H54 (cell line): ENCODE data around the gene AMIGO2.
"Not testable (repeated sequence)": the region's sequence is repeated elsewhere in the genome, so short reads cannot be mapped to it uniquely, and the experiment has no call there.

ENCODE experiments used
- DNase-seq: peaks from one replicate; pipeline ENCODE4 v3.0.0; 2011; ENCODE audit warnings: low spot score, mixed read lengths; ENCODE audit not compliant: insufficient read length
- FAIRE-seq: peaks from 3 replicates; lab custom pipeline; 2011; peaks lifted over from hg19 to GRCh38; lab: Jason Lieb, UNC
- POLR2A ChIP-seq: IDR thresholded peaks from 2 replicates; pipeline ENCODE4 v1.6.1; 2011; ENCODE audit warnings: low read depth, mild to moderate bottlenecking, low read length

Gene AMIGO2, protein sequence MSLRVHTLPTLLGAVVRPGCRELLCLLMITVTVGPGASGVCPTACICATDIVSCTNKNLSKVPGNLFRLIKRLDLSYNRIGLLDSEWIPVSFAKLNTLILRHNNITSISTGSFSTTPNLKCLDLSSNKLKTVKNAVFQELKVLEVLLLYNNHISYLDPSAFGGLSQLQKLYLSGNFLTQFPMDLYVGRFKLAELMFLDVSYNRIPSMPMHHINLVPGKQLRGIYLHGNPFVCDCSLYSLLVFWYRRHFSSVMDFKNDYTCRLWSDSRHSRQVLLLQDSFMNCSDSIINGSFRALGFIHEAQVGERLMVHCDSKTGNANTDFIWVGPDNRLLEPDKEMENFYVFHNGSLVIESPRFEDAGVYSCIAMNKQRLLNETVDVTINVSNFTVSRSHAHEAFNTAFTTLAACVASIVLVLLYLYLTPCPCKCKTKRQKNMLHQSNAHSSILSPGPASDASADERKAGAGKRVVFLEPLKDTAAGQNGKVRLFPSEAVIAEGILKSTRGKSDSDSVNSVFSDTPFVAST

GRCh38 chr12:47079468-47079980 is at the start of gene AMIGO2, which contains the start of gene PCED1B:
Gene AMIGO2 (minus strand): TSS chr12:47079959. CDS start chr12:47079002, 957 bp downstream.
Gene PCED1B (plus strand): TSS chr12:47079621. CDS start chr12:47235064, 155,443 bp downstream.
- FAIRE-seq, result no peak
- DNase-seq, result no peak
- no peak for TF ChIP-seq POLR2A

DNA sequence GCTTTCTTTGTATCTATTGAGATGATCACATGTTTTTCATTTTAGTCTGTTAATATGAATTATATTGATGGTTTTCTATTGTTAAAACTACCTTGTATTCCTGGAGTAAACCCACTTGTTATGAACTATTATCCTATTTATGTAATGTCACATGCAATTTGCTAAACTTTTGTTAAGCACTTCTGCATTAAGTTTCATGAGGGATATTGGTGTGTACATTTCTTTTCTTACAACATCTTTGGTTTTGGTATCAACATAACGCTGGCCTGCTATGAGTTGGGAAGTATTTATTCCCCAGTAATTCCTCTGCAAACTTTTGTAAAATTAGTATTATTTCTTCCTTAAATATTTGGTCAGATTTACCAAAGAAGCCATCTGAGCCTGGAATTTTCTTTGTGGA is 46.5 kb upstream of the AMIGO2 start:
- TF ChIP-seq POLR2A, result no peak
- DNase-seq, result no peak
- FAIRE-seq, result no peak

GRCh38 chr12:47124451-47124850 is 44.7 kb upstream of the AMIGO2 start:
- TF ChIP-seq POLR2A, result no peak
- DNase-seq (no peak), FAIRE-seq (peak; percentile 30)

GRCh38 chr12:47123730-47124129 is 44.0 kb upstream of the AMIGO2 start:
- no peak for DNase-seq
- no peak for FAIRE-seq
- no peak for TF ChIP-seq POLR2A

DNA sequence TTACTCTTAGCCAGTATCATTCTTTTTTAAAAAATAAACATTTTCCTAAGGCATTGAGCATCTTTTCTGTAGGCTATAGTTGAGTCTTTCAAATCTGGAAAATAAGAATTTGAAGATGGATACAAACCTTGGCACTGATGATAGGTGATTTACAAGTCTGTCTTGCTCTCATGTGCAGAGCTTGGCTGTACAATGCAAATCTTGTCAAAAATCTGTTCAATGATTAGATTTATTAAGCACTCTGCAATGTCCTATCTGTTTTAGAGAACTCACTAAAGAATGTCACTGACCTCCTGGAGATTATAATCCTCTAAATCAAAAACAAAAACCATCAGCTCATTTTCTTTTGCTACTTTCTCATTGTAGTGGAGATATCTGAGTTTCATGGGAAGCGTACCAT is 42.8 kb upstream of the AMIGO2 start:
- no peak for TF ChIP-seq POLR2A
- DNase-seq (no peak), FAIRE-seq (peak; percentile 84)

GRCh38 chr12:47121146-47121545 is 41.4 kb upstream of the AMIGO2 start:
- FAIRE-seq (peak; percentile 94), DNase-seq (peak; percentile 7)
- no peak for TF ChIP-seq POLR2A

DNA sequence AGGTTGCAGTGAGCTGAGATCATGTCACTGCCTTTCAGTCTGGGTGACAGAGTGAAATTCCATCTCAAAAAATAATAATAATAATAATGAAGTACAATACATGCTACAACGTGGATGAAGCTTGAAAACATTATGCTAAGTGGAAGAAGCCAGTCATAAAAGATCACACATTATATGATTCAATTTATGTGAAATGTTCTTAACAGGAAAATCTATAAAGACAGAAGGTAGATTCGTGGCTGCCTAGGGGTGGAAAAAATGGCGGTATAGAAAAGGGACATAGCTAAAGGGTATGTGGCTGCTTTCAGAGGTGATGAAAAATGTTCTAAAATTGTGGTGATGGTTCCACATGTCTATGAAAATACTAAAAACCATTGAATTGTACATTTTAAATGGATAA is 41.0 kb upstream of the AMIGO2 start:
- peak; percentile 41 for FAIRE-seq
- TF ChIP-seq POLR2A, result no peak
- no peak for DNase-seq

- DNase-seq, FAIRE-seq: not testable (repeated sequence)
These were observed 37.5 kb upstream of the AMIGO2 start for GRCh38 chr12:47117305-47117704.

DNA sequence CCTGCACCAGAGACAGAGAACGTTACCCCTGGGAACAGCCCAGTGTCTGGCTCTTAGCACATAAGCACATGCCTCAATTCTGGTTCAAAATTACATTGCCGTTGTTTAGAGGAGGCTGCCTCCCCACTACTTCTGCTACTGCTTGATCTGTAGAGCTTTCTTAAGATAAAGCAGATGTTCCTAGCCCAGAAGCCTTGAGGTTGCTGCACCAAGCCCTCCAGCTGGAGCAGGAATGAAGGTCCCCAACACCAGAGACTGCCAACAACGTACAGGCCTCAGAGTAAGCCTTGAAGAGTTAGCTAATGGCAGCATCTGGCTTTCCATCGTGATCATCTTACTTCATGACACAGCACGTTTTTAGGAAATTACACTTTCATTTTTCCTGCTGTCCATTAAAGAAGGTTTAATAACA is 34.7 kb upstream of the AMIGO2 start:
- TF ChIP-seq POLR2A, result no peak
- FAIRE-seq (peak; percentile 58), DNase-seq (no peak)

DNA sequence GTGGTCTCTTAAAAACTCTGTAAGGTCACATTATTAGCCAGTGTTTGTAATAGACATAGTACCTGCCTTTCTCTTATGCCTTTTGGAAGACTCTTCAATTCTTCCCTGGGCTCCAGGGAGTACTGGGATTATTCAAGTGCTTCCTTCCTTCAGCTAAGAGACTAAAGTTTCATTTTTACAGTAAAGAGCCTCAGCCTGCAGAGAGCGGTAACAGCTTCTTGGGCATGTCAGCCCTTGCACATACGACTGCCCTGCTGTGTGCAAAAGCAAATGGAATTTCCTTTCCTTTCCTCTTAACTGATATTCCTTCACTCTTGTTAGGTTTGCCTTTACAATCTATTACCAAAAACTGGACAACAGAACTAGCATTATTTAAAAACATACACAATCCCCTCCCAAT is 32.9 kb upstream of the AMIGO2 start:
- no peak for DNase-seq
- TF ChIP-seq POLR2A, result no peak
- FAIRE-seq, result no peak

DNA sequence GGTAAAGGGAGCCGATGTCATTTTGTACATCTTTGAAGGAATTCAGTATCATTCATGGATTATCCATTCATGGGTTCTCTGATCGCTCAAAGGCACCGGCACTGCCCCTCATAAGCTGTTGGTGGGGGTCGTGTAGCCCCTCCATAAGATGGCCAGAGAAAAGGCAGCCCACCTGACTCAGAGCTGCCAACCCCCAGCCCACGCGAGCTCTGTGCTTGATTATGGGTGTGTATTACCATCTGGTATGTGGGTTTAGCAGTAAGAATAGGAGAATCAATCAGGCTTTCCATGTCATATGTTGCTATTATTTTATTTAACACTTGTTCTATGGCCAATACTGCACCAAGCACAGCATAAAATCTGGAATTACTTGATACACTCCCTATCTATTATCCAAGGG is 32.1 kb upstream of the AMIGO2 start:
- DNase-seq, result no peak
- FAIRE-seq, result no peak
- no peak for TF ChIP-seq POLR2A

DNA sequence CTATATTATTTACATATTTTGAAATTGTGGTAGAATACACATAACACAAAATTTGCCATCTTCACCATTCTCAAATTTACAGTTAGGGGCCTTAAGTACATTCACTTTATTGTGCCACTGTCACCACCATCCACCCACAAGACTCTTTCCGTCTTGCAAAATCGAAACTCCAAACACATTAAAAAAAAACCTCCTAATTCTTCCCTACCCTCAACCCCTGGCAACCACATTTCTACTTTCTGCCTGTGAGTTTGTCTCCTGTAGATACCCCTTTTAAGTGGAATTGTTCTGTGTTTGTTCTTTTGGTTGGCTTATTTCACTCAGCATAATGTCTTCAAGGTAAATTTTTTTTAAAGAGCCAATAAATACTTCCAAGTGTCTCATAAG is 31.6 kb upstream of the AMIGO2 start:
- TF ChIP-seq POLR2A, result no peak
- DNase-seq (no peak), FAIRE-seq (no peak)

- DNase-seq (no peak), FAIRE-seq (no peak)
- no peak for TF ChIP-seq POLR2A
These were observed 31.1 kb upstream of the AMIGO2 start for GRCh38 chr12:47110718-47111391.

GRCh38 chr12:47110011-47110541 is 30.3 kb upstream of the AMIGO2 start:
- TF ChIP-seq POLR2A, result no peak
- FAIRE-seq (no peak), DNase-seq (no peak)

DNA sequence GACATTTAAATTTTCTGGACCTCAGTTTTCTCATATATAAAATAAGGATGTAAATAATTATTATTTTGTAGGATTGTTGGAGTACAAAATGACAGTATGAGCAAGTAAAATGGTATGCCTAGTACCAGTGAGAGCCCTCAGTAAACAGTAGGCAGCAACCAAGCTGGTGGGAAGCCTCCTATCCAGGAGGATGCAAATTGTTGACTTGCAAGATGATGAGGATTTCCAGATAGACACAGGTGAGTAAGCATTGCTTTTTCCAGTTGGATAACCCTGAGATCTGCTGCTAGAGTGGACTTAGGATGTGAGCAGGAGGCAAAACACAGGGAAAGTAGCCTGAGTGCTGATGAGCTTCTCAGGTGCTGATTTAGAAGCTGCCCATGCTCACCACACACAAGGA is 28.2 kb upstream of the AMIGO2 start:
- DNase-seq (no peak), FAIRE-seq (no peak)
- no peak for TF ChIP-seq POLR2A
